ENCODE data around the gene ASB4. TPM values are rescaled to one million over a fixed set of nuclear protein-coding genes. Genes with fewer than 3 reads are reported as not detected.
A peak's percentile ranks its signal among the peaks of the same experiment; 100 is the strongest.

The ASB4 gene
- total and polyA plus RNA-seq, 7 donors, result 0.23 to 24.0 (median 10.8) TPM

- Histone ChIP-seq H3K36me3 (ENCODE audit: insufficient read depth in 1 of 2, low read depth in 1 of 2) (no peaks in the 10 kb centered on the region), H3K4me1 (no peaks in the 10 kb centered on the region), H3K27me3 (ENCODE audit: insufficient read depth in 3 of 3, low read length in 2 of 3) (no peaks in the 10 kb centered on the region), H3K9me3 (no peaks in the 10 kb centered on the region), H3K4me3 (no peak overlapping the region), H3K27ac (no peak overlapping the region)
- 76 to 81% (median 78%) methylated on average over 5 of the region's 5 CpGs for WGBS, 3 donors
- intact Hi-C loops (cut with DNase I), result no loop called here
- TF ChIP-seq CTCF (IDR thresholded peaks at IDR 0.05), result no peak
- ATAC-seq (no peak), DNase-seq (no peak)
Observed at GRCh38 chr7:95577137-95577536, 91.4 kb downstream of the ASB4 start.

- Histone ChIP-seq H3K36me3 (ENCODE audit: insufficient read depth in 1 of 2, low read depth in 1 of 2) (peaks cover 0 to 2% of the 10 kb centered on the region in 2 donors), H3K27me3 (ENCODE audit: insufficient read depth in 3 of 3, low read length in 2 of 3) (no peaks in the 10 kb centered on the region), H3K9me3 (no peaks in the 10 kb centered on the region), H3K4me3 (no peak overlapping the region), H3K27ac (no peak overlapping the region), H3K4me1 (no peaks in the 10 kb centered on the region)
- ATAC-seq (peak in 1 of 4 donors; percentile 31), DNase-seq (no peak)
- 51 to 61% (median 60%) methylated on average over 3 of the region's 3 CpGs for WGBS, 3 donors
- intact Hi-C loops (cut with DNase I), result no loop called here
- no peak for TF ChIP-seq CTCF (IDR thresholded peaks at IDR 0.05)
Observed at GRCh38 chr7:95578299-95578855, 92.6 kb downstream of the ASB4 start.

GRCh38 chr7:95579318-95579717, 93.6 kb downstream of the ASB4 start:
- Histone ChIP-seq H3K27me3 (ENCODE audit: insufficient read depth in 3 of 3, low read length in 2 of 3) (no peaks in the 10 kb centered on the region), H3K9me3 (no peaks in the 10 kb centered on the region), H3K27ac (no peak overlapping the region), H3K4me3 (no peak overlapping the region), H3K4me1 (no peaks in the 10 kb centered on the region), H3K36me3 (ENCODE audit: insufficient read depth in 1 of 2, low read depth in 1 of 2) (peaks cover 0 to 11% of the 10 kb centered on the region in 2 donors)
- no peak for DNase-seq
- no peak for ATAC-seq
- TF ChIP-seq CTCF (IDR thresholded peaks at IDR 0.05), result no peak
- 77 to 93% (median 82%) methylated on average over 7 of the region's 7 CpGs for WGBS, 3 donors
- intact Hi-C loops (cut with DNase I), result no loop called here

GRCh38 chr7:95581467-95581866, 95.7 kb downstream of the ASB4 start:
- peak overlapping the region; percentile 59 for H3K27ac ChIP-seq
- H3K4me1 ChIP-seq, result no peaks in the 10 kb centered on the region
- intact Hi-C loops (cut with DNase I), result no loop called here
- peaks cover 3 to 33% of the 10 kb centered on the region in 2 donors for H3K36me3 ChIP-seq (ENCODE audit: insufficient read depth in 1 of 2, low read depth in 1 of 2)
- 45 to 74% (median 48%) methylated on average over 3 of the region's 3 CpGs for WGBS, 3 donors
- H3K27me3 ChIP-seq (ENCODE audit: insufficient read depth in 3 of 3, low read length in 2 of 3), result no peaks in the 10 kb centered on the region
- DNase-seq (no peak), ATAC-seq (peak in 3 of 4 donors; percentile 2 to 8 (median 2))
- no peak for TF ChIP-seq CTCF (IDR thresholded peaks at IDR 0.05)
- H3K9me3 ChIP-seq, result no peaks in the 10 kb centered on the region
- H3K4me3 ChIP-seq, result no peak overlapping the region

All from psoas muscle (tissue), 8 donors.